ENCODE measurements around the gene NFX1.

NFX1 gene

DNA sequence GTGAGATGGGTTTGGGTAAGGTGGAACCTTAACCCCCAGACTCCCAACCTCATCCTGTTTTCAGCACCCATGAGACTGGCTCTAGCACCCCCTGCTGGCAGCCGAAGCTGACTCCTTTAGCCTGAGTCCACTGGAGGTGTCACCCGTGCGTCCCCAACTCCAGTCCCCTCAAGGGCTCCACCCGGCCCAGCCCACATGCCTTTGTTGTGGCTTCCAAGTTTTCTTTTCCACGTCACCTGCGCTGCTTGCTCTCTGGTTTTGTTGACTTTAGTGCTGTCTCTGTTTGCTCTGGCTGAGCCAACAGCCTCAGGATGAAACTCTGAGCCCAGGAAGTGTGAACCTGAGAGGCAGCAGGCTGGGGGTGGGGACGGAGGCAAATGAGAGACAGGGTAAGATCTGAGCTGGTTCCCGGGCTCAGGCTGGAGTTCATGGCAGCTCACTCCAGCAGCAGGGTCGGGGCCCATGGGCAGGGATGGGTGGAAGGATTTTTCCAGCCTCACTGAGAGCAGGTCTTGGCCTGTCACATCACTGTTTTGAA is 125.3 kb downstream of the NFX1 start:
- in situ Hi-C loops (cut with HindIII; ENCODE audit: low sequenced_read_pairs), result loop anchor here (5.0 kb wide), 1 partner anchor 42 kb away; no protein-coding TSS in a partner anchor

GRCh38 chr9:33416996-33417395 is 126.7 kb downstream of the NFX1 start:
- in situ Hi-C loops (cut with HindIII; ENCODE audit: low sequenced_read_pairs), result loop anchor here (5.0 kb wide), 1 partner anchor 40 kb away; no protein-coding TSS in a partner anchor

GRCh38 chr9:33418090-33418489 is 127.8 kb downstream of the NFX1 start:
- in situ Hi-C loops (cut with HindIII; ENCODE audit: low sequenced_read_pairs), result loop anchor here (5.0 kb wide), 1 partner anchor 39 kb away; no protein-coding TSS in a partner anchor

GRCh38 chr9:33419708-33420303 is 129.5 kb downstream of the NFX1 start:
- in situ Hi-C loops (cut with HindIII; ENCODE audit: low sequenced_read_pairs), result loop anchor here (5.0 kb wide), 1 partner anchor 37 kb away; no protein-coding TSS in a partner anchor

All from endothelial cell of hepatic sinusoid (primary cell).